Muscle of back (tissue), 11 donors: ENCODE results near the gene ZGRF1. TPM values are rescaled to one million over a fixed set of nuclear protein-coding genes. Genes with fewer than 3 reads are reported as not detected.
A peak's percentile ranks its signal among the peaks of the same experiment; 100 is the strongest.
"Not testable (repeated sequence)": the region's sequence is repeated elsewhere in the genome, so short reads cannot be mapped to it uniquely, and the experiment has no call there.

Experiments used
- DNase-seq, 3 donors: peaks; one replicate each; pipeline versions ENCODE4 v3.0.0 to v3.0.0-alpha.2; 2013
- polyA plus RNA-seq, 10 donors: library from polyadenylated mRNA; unstranded; fragments of 120-200 nt; gene quantifications; one replicate each; pipeline ENCODE4 v1.2.1, GENCODE V29; 2013; ENCODE audit not compliant: insufficient read length in 10 of 10

Gene ZGRF1
- polyA plus RNA-seq, 10 donors: 5.5 to 16.0 (median 10.2) TPM

GRCh38 chr4:112557676-112558411 is 78.9 kb downstream of the ZGRF1 start:
- DNase-seq: no peak

DNA sequence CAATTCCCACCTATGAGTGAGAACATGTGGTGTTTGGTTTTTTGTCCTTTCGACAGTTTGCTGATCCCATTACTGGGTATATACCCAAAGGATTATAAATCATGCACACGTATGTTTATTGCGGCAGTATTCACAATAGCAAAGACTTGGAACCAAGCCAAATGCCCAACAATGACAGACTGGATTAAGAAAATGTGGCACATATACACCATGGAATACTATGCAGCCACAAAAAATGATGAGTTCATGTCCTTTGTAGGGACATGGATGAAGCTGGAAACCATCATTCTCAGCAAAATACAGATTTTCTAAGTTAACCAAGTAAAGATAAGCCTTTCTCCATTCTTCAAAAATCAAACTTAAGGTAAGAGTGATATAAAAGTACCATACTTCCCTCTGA is 82.4 kb downstream of the ZGRF1 start:
- DNase-seq: not testable (repeated sequence)

- DNase-seq: peak in 1 of 3 donors; percentile 3
Observed at GRCh38 chr4:112552668-112553067, 84.0 kb downstream of the ZGRF1 start.

DNA sequence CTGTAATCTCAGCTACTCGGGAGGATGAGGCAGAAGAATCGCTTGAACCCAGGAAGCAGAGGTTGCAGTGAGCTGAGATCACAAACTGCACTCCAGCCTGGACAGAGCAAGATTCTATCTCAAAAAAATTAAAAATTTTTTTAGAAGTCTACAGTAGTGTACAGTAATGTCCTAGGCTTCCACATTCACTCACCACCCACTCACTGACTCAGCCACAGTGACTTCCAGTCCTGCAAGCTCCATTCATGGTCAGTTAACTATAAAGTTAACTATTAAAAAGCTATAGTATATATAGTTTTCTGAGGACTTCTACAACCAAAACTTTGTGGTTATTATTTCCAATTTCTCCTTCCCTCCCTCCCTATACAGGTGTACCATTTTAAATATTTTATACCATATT is 86.0 kb downstream of the ZGRF1 start:
- no peak for DNase-seq

DNA sequence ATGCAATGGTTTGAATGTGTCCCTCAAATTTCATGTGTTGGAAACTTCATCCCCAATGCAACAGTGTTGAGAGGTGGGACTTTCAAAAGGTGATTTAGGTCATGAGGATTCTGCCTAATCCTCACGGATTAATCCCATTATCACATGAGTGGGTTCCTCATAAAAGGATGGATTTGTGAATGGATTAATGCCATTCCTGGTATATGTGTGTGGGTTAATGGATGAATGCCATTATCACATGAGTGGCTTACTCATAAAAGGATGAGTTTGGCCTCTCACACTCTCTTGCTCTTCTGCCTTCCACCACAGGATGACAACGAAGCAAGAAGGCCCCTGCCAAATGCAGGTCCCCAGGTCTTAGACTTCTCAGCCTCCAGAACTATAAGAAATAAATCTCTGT is 90.2 kb downstream of the ZGRF1 start:
- no peak for DNase-seq

GRCh38 chr4:112545346-112545745 is 91.4 kb downstream of the ZGRF1 start:
- DNase-seq: no peak

DNA sequence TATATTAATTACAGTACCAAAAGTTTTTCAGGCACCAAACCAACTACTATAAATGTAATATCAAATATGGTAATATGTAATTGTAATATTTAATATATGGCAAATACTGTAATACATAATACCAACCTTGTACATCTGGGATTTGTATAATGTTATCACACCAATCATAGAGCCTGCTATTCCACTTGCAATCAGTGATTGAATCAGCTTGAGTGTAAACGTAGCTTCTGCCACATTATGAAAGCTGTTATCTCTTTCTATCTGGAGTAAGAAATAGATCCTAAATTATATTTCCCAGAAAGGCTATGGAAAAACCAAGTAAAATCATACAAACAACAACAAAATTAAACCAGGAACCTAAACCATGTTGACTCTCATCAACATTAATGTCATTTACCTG is 96.0 kb downstream of the ZGRF1 start:
- DNase-seq: no peak

GRCh38 chr4:112536123-112536522 is 100.6 kb downstream of the ZGRF1 start:
- DNase-seq: no peak

GRCh38 chr4:112532267-112532666 is 104.4 kb downstream of the ZGRF1 start:
- no peak for DNase-seq

GRCh38 chr4:112531146-112531545 is 105.6 kb downstream of the ZGRF1 start:
- DNase-seq: no peak

DNA sequence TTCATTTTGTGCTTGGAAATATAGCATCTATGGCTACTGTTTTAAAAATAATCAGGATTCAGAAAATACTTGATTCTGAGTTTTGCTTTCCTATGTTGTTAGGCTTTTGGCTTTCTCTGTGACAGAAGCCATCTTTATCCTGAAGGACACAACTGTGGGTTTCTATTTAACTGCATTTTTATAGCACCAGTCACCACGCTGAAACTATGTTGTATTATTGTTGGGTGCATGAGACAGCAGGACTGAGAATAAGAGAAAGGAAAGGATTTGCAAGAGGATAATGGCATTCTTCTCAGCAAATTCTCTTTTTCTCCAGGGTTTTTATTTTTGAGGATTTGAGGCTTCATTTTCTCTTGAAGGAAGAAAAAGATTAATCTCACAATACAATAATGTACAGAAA is 110.6 kb downstream of the ZGRF1 start:
- DNase-seq: no peak

DNA sequence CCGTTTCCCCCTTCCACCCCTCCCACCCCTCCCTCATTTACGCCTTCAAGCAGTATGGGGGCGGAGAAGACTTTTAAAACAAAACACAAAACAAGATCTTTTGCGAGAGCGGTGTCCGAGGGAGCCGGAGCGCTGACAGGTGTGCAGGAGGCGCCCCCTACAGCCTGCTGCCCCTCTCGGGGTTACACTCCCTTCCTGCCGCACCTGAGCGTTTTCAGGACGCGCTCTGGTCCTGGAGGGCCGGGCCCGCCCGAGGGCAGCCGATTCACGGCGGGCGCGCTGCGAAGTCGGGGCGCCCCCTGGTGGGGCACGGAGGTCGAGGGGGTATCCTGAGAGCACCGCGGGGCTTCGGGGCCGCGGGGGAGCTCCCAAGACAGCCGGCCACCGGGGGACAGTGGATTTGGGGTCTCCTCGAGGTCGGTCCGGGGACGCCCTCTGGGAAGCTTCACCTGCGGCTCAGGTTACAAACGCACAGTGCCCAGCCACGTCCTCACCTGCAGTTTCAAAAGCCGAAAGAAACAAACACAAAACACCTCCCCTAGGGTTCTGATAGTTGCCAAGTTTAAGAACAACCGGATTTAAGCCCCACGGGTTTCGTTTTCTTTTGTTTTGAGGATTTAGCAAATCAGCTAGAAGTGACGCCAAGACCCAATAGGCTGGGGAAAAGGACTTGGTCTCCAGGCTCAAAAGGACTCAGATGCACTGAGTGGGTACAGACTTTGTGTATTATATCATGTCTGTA is 112.8 kb downstream of the ZGRF1 start:
- DNase-seq: peak in 2 of 3 donors; percentile 52 to 72

- peak in 2 of 3 donors; percentile 57 to 84 for DNase-seq
Observed at GRCh38 chr4:112523008-112523721, 113.5 kb downstream of the ZGRF1 start.

- peak in 1 of 3 donors; percentile 16 for DNase-seq
Observed at GRCh38 chr4:112522431-112522830, 114.3 kb downstream of the ZGRF1 start.

GRCh38 chr4:112521123-112522023 is 115.3 kb downstream of the ZGRF1 start:
- DNase-seq: peak in 2 of 3 donors; percentile 2 to 36

- peak in 2 of 3 donors; percentile 3 to 24 for DNase-seq
Observed at GRCh38 chr4:112520598-112521122, 116.0 kb downstream of the ZGRF1 start.

DNA sequence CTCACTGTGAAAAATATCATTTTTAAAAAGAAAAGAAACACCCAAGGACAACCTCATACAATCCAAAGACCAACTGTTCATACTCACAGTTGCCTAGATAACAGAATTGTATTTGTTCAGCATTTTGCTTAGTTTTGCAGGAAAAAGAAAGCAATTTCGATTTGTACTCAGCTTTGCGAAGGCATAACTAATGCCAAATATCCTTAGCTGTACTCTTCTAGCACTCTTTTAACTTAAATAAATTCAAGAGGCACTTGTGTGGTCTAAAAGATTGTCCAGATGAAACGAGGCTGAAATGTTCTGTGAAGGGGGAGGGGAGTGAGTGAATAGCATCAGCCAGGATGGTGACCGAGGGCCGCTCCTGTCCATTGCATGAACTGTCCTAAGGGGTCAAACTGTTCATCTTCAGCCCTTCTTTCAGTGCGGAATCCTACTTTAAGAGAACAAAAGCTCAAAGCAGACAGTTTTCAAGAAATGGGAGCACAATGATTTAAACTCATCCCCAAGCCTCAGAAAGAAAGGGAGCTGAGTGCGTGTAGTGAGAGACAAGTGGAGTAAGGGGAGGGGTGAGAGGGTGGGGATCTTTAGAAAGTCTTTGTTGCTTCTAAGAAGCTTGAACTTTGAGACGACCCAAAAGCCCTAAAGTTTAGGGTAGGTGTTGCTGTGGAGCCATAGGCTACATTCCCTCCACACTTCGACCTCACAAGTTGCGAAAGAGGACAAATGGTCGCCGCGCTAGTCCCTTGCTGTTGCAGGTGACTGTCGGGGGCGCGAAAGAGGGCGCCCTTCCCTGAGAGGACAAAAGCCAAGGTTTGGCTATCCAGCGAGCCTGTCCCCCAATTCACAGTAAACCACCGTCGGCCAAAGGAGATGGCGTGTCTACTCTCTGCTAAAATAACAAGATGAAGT is 116.8 kb downstream of the ZGRF1 start:
- DNase-seq: peak in 2 of 3 donors; percentile 4 to 53

DNA sequence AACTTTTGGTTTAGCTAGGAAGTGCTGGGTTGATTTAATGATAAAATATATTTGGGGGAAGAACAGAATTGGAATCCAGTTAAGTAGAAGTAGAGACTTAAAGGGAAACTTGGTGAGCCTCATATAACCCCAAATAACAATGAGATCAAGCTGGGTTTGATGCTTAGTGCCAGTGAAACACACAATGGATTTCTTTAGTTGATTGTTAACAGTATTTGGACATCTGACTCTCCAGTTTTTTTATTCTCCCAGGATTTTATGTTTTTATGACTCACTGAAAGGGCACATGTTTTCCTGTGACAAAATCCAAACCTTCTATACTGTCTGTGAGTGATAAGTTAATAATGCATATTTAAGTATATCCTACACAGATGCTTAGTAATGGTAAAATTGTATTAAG is 118.0 kb downstream of the ZGRF1 start:
- DNase-seq: peak in 1 of 3 donors; percentile 27

DNA sequence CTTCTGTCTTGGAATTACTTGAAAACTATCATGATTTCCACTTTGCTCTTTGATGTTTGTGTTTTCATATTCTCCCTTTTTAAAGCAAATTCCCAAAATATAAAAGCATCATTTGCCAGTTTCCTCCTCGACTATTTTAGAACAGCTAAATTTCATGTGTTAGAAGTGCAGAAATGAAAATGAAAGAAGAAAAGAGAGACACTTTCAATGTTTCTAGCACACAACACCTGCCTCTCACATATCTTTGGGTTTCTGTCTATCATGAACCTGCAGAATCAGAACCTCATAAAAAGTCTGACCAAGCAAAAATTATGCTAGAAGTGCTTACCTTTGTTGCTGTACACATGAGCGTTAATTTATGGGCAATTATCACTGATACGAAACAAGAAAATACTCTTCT is 118.8 kb downstream of the ZGRF1 start:
- peak in 1 of 3 donors; percentile 3 for DNase-seq

DNA sequence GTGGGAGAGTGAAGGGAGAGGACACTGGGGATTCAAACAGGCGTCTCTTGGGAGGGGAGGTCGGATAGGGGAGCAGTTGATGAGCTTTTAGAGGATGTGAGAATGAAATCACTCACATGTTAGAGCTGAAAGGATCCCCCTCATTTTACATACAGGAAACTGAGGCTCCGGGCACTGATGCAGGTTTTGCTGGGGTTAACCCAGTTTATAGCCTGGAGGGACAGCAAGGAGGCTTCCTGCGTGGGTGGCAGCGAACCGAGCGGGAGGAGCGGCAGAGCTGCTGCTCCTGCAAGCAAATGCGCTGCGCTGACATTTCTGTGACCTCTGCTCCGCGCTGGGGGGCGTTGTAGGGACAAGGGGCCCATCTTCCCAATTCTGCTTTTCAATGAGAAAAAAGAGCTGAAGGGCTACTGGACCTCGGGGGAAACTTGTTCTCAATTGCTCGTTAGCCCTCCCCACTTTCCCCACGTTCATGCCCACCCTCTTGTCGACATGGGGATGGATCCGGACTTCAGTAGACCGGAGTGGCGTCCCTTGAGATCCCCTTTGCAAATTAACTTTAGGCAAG is 119.6 kb downstream of the ZGRF1 start:
- peak in 1 of 3 donors; percentile 35 for DNase-seq
